ENCODE data around the gene LRRC70. TPM values are rescaled to one million over a fixed set of nuclear protein-coding genes. Genes with fewer than 3 reads are reported as not detected.

LRRC70 gene
- total and polyA plus RNA-seq, 2 experiments from 2014 or later = 0.15 to 1.7 TPM

- TF ChIP-seq ETS1 (IDR thresholded peaks at IDR 0.05) (no peak), ZNF114 (CRISPR knock-in tag; IDR thresholded peaks at IDR 0.05) (no peak), CTCF (conservative IDR thresholded peaks at IDR 0.05; ENCODE audit: low read depth in 2 of 2) (no peak), CREB1 (CRISPR knock-in tag; IDR thresholded peaks at IDR 0.05; ENCODE audit: low read depth) (no peak), NANOG (IDR thresholded peaks at IDR 0.05; ENCODE audit: borderline replicate concordance) (no peak), ZNF331 (CRISPR knock-in tag; IDR thresholded peaks at IDR 0.05; ENCODE audit: low read depth) (no peak), JUNB (IDR thresholded peaks at IDR 0.05; ENCODE audit: unreplicated experiment) (no peak), STAT1 (IDR thresholded peaks at IDR 0.05; ENCODE audit: unreplicated experiment) (no peak)
These were observed 18.1 kb downstream of the LRRC70 start (continued) for GRCh38 chr5:62596691-62597090.

- no peaks in the 10 kb centered on the region for H3K9me2 ChIP-seq (ENCODE audit: insufficient read depth)
- no peak overlapping the region for H3K4me2 ChIP-seq
- H3K27me3 Mint-ChIP-seq (ENCODE audit: insufficient read depth, low read depth, poor library complexity) = no peaks in the 10 kb centered on the region
- H3K4me1 Mint-ChIP-seq = peaks cover 21% of the 10 kb centered on the region
- no peak overlapping the region for H3K4me3 ChIP-seq
- H2AFZ ChIP-seq = no peak overlapping the region
- no peaks in the 10 kb centered on the region for H3K27me3 ChIP-seq (ENCODE audit: insufficient read depth)
- no peaks in the 10 kb centered on the region for H3F3A ChIP-seq (replicated peaks; ENCODE audit: low read depth)
- no peak overlapping the region for H3K27ac ChIP-seq (ENCODE audit: low read depth)
- H3K4me3 Mint-ChIP-seq = no peak overlapping the region
- peaks cover 10% of the 10 kb centered on the region; the same call in 2 of the 3 replicates for H3K36me3 Mint-ChIP-seq (ENCODE audit: low read depth)
- H3K9me3 Mint-ChIP-seq = no peaks in the 10 kb centered on the region
- no peak overlapping the region for H3K27ac Mint-ChIP-seq
- H4K20me1 ChIP-seq (replicated peaks; ENCODE audit: insufficient read depth) = no peaks in the 10 kb centered on the region
- no peaks in the 10 kb centered on the region for H3K36me3 ChIP-seq (ENCODE audit: insufficient read depth)
- peaks cover 16% of the 10 kb centered on the region for H3K4me1 ChIP-seq (ENCODE audit: insufficient read depth)
- no peak for TF ChIP-seq ZNF462 (CRISPR knock-in tag; IDR thresholded peaks at IDR 0.05)
- no peak for TF ChIP-seq EZH2 (IDR thresholded peaks at IDR 0.05; ENCODE audit: low read depth, unreplicated experiment)
- no peak for TF ChIP-seq JUNB (IDR thresholded peaks at IDR 0.05; ENCODE audit: unreplicated experiment)
- no peak for TF ChIP-seq ZNF331 (CRISPR knock-in tag; IDR thresholded peaks at IDR 0.05; ENCODE audit: low read depth)
- TF ChIP-seq CREB1 (CRISPR knock-in tag; IDR thresholded peaks at IDR 0.05; ENCODE audit: low read depth) = no peak
- no peaks in the 10 kb centered on the region for H3K79me2 ChIP-seq (replicated peaks; ENCODE audit: insufficient read depth)
- no peak for ATAC-seq
- no peak for DNase-seq (ENCODE audit: low spot score)
These were observed 18.7 kb downstream of the LRRC70 start for GRCh38 chr5:62597314-62597713.

All from GM23338 (cell line).